GM08714 (cell line): ENCODE measurements around the gene KHDC1L.

Source experiments
- H3K4me3 ChIP-seq: fragments of 200-500 bp; sonication (Bioruptor generic); 2 replicates; pipeline ENCODE4 v1.5.1; 2014; ENCODE audit warnings: mild to moderate bottlenecking, low read length, inconsistent platforms
- ZNF274 ChIP-seq: IDR thresholded peaks from 2 replicates; pipeline ENCODE4 v1.6.1; 2012; ENCODE audit warnings: mild to moderate bottlenecking, low read depth, low read length

KHDC1L gene

DNA sequence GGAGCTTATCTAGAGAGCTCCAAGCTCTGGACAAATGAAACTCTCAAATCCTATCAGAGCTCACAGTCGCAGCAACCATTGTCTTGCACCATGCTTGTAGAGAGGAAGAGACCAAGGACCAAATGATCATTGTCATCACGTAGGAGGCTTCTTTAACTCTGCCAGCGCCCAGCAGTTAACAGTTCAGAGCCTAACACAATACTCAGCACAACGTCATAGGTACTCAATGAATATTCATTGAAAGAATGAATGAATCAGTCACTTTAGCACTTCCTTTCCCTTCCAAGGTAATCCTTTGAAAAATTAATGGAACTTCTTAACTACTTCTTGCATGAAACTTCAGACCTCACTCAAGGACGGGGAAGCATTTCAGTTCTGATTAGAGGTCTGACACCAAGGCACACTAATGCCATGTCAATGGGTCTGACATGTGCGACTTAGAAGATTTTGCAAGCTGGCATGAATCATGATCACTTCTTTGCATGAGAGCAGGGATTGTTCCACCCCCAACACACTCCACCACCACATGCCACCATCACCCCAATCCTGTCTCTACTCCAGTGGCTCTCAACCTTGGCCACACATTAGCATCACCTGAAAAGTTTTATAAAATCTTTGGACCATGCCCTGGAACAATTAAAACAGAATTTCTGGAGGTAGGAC is 45.1 kb downstream of the KHDC1L start:
- TF ChIP-seq ZNF274, result no peak
- no peak overlapping the region; the same call in 1 of the 2 replicates for H3K4me3 ChIP-seq

- TF ChIP-seq ZNF274, result no peak
- no peak overlapping the region for H3K4me3 ChIP-seq
Observed at GRCh38 chr6:73177221-73177944, 47.9 kb downstream of the KHDC1L start.

GRCh38 chr6:73176057-73176456 is 49.2 kb downstream of the KHDC1L start:
- TF ChIP-seq ZNF274, result no peak
- no peak overlapping the region for H3K4me3 ChIP-seq

DNA sequence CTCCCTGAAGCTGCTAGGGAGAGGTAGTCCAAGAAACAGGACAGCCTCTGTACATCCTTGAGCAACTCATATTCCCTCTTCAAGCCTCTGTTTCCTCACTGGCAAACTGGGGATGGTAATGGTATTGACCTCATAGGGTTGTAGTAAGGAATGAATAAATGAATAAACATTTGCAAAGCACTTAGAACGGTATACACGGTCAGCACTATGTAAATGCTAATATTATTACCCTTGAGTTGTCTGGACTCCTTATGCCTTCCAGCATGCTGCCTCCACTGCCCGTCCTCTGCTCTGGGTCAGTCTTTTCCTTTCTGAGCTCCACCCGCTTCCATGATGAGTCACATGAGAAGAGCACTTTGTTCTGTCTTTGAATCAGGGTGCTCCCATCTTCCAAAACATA is 50.6 kb downstream of the KHDC1L start:
- TF ChIP-seq ZNF274, result no peak
- no peak overlapping the region for H3K4me3 ChIP-seq
